Measurements from ENCODE around the gene PROX1. TPM values are rescaled to one million over a fixed set of nuclear protein-coding genes. Genes with fewer than 3 reads are reported as not detected.

Gene PROX1
- total RNA-seq, 1 donor from 2014 or later: 14.3 TPM

DNA sequence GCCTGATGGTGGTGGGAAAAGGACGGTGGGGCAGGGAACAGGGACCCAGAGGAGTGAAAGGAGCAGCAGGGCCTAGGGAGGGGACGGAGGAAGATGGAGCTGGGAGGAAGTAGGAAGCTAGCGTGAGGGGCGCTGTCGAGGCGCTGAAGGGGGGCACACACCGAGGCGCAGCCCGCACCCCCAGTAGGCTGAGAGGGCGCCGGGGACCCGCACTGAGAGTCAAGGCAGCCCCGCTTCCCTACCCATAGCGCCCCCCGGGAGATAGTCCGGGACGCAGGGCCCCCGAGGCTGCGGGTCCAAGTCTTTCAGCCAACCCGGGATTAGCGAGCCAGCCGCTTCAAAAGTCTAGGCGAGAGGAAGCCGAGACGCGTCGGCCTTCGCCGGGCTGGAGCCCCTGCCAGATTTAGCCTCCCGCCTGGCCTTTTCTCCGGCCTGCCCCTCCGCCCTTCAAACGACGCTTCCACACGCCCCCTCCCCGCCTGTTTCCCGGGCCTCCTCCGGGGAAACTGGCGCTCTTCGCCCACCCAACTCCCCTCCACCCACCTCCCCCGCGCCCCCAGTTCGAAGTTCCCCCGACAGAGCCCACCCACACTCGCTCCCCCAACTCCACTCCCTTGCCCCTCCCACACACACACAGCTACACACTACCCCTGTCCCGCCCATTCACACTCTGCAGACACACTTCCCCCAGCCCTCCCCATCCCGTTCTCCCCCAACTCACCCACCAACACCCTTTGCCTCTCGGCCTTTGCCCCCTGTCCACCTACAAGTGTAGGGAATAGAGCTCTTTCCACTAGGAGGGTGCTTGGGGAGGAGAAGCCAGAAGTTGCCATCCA, 7.8 kb upstream of the PROX1 start:
- peak overlapping the region; percentile 58 for H3K4me3 Mint-ChIP-seq
- peaks cover 68% of the 10 kb centered on the region for H3K4me1 Mint-ChIP-seq
- no peak overlapping the region for H3K27ac Mint-ChIP-seq (ENCODE audit: unreplicated experiment)
- TF ChIP-seq, protein P1, sequence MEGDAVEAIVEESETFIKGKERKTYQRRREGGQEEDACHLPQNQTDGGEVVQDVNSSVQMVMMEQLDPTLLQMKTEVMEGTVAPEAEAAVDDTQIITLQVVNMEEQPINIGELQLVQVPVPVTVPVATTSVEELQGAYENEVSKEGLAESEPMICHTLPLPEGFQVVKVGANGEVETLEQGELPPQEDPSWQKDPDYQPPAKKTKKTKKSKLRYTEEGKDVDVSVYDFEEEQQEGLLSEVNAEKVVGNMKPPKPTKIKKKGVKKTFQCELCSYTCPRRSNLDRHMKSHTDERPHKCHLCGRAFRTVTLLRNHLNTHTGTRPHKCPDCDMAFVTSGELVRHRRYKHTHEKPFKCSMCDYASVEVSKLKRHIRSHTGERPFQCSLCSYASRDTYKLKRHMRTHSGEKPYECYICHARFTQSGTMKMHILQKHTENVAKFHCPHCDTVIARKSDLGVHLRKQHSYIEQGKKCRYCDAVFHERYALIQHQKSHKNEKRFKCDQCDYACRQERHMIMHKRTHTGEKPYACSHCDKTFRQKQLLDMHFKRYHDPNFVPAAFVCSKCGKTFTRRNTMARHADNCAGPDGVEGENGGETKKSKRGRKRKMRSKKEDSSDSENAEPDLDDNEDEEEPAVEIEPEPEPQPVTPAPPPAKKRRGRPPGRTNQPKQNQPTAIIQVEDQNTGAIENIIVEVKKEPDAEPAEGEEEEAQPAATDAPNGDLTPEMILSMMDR (conservative IDR thresholded peaks at IDR 0.05): no peak
- H3K27me3 Mint-ChIP-seq (ENCODE audit: low read depth): peaks cover 58% of the 10 kb centered on the region
- no peaks in the 10 kb centered on the region for H3K36me3 Mint-ChIP-seq (ENCODE audit: low read depth)
- peak; percentile 22 for DNase-seq (ENCODE audit: low read depth, low spot score)
- no peaks in the 10 kb centered on the region for H3K9me3 Mint-ChIP-seq

DNA sequence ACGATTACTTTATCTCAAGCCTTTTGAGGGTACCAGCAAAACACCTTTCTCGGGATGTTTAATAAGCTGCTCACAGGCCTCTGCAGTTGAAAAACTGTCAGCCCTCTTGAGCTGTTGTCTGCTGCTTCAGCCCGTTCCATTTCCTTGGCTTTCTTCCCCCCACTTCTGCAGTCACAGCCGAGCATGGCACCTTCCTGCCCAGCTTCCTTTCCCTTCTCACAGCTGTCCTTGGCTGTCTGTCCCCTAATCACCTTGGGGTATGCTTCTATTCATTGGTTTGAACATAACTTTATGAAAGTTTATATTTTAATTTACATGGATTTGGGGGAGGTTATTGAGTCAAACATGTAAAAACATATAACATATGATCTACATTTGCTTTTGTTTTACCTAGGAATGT, 6.9 kb upstream of the PROX1 start:
- H3K27me3 Mint-ChIP-seq (ENCODE audit: low read depth): peaks cover 67% of the 10 kb centered on the region
- no peaks in the 10 kb centered on the region for H3K9me3 Mint-ChIP-seq
- H3K4me1 Mint-ChIP-seq: peaks cover 68% of the 10 kb centered on the region
- TF ChIP-seq, protein P1 (conservative IDR thresholded peaks at IDR 0.05): no peak
- no peak overlapping the region for H3K27ac Mint-ChIP-seq (ENCODE audit: unreplicated experiment)
- no peaks in the 10 kb centered on the region for H3K36me3 Mint-ChIP-seq (ENCODE audit: low read depth)
- peak overlapping the region; percentile 81 for H3K4me3 Mint-ChIP-seq
- DNase-seq (ENCODE audit: low read depth, low spot score): no peak

DNA sequence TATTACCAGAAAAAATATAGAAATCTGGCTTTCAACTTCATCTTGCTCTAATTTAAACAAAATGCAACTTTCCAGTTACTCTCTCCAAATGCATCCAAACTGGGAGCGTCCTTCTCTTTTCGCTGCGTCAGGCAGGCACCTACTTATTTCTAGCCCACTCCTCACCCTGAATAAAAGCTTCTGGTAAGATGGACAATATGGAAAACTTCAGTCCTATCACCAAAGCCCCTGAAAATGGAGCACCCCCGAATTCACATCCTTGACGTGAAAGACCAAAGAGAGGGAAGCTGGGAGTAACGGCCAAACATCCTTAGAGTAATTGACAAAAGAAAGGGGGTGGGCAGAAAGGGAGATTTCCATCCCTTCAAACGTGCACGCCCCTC, 5.5 kb upstream of the PROX1 start:
- TF ChIP-seq, protein P1 (conservative IDR thresholded peaks at IDR 0.05): no peak
- peaks cover 81% of the 10 kb centered on the region for H3K27me3 Mint-ChIP-seq (ENCODE audit: low read depth)
- no peaks in the 10 kb centered on the region for H3K9me3 Mint-ChIP-seq

DNA sequence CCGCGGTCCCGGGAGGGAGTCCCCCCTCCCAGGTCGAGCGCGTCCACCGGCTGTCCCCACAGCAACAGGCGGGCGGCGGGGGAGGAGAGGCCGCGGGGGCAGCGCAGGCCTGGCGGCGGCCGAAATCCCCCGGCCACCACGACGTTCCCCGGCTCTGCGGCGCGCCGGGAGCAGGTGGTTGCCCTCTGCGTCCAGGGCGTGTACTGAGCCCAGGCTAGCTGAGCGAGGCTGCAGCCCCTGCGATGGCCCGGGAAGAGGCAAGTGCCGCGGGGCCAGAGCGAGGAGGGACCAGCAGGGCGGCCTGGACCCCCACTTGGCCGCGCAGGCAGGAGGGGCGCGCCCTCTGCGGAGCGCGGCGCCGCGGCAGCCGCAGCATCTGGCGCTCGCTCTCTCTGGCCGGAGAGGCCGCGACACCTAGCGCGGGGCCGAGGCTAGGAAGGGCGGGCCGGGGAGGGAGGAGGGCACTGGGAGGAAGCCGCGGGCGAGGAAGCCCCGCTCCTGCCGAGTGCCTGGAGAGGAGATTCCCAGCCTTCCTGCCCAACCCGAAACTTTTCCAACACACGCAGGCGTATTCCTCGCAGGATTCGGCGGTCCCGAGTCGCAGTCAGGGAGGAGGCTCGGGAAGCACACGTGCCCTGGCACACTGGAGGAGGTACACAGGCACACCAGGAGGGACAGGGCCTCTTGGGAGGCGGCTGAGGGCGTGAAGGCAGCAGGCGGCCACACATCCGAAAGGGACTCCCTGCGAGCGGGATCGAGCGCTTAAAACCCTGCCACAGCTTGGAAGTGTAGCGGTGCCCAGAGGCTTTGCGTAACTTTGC, 4.9 kb upstream of the PROX1 start:
- peak; percentile 51 for DNase-seq (ENCODE audit: low read depth, low spot score)
- no peak overlapping the region for H3K27ac Mint-ChIP-seq (ENCODE audit: unreplicated experiment)
- H3K4me1 Mint-ChIP-seq: peaks cover 70% of the 10 kb centered on the region
- H3K9me3 Mint-ChIP-seq: no peaks in the 10 kb centered on the region
- peak overlapping the region; percentile 98 for H3K4me3 Mint-ChIP-seq
- TF ChIP-seq, protein P1 (conservative IDR thresholded peaks at IDR 0.05): peak; percentile 19
- H3K27me3 Mint-ChIP-seq (ENCODE audit: low read depth): peaks cover 85% of the 10 kb centered on the region
- no peaks in the 10 kb centered on the region for H3K36me3 Mint-ChIP-seq (ENCODE audit: low read depth)

More for the DNA sequence above, 5.5 kb upstream of the PROX1 start:
- peak overlapping the region; percentile 81 for H3K4me3 Mint-ChIP-seq
- no peaks in the 10 kb centered on the region for H3K36me3 Mint-ChIP-seq (ENCODE audit: low read depth)
- peaks cover 76% of the 10 kb centered on the region for H3K4me1 Mint-ChIP-seq
- H3K27ac Mint-ChIP-seq (ENCODE audit: unreplicated experiment): no peak overlapping the region
- DNase-seq (ENCODE audit: low read depth, low spot score): no peak

DNA sequence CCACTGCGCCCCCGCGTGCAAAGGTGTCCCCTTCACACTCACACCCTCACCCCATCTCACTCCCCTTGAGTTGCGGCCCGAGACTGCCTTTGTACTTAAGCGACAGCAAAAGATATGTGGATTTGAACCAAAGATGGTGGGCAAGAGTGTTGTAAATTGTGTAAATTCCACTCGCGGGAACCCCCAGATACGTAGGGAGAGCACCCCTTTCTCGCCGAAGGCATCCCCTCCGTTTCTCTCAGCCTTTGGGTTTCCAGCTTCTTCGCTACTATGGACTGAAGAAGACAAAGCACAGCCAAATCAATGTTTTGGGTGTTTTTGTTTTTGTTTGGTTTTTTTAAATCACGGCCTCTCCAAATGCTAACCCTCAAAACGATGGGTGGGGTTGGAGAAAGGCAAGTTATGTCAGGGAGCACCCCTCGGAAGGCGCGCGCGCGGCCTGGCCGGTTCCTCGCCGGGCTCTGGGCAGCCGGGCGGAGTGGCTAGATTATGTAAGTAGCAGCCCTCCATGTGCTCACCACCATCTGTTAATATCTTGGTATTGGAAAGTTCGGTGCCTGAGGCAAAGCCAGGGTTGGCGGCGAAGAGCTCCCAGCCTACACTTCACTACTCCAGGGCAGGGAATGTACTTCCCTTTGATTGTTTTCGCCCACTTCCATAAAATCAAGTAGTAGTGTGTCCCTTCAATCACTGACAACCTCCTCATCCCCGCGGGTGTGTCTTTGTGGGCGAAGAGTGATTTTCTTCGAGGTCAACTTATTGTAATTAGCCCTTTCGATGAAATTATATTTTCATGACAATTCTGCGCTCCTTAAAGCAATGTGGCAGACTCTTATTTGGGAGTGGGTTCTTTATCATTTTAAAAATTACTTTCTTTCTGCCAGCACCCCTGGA, 4.0 kb upstream of the PROX1 start:
- H3K27me3 Mint-ChIP-seq (ENCODE audit: low read depth): peaks cover 89% of the 10 kb centered on the region
- TF ChIP-seq, protein P1 (conservative IDR thresholded peaks at IDR 0.05): no peak
- H3K9me3 Mint-ChIP-seq: no peaks in the 10 kb centered on the region
- H3K4me3 Mint-ChIP-seq: peak overlapping the region; percentile 98
- peak; percentile 15 for DNase-seq (ENCODE audit: low read depth, low spot score)
- no peaks in the 10 kb centered on the region for H3K36me3 Mint-ChIP-seq (ENCODE audit: low read depth)
- H3K27ac Mint-ChIP-seq (ENCODE audit: unreplicated experiment): no peak overlapping the region
- H3K4me1 Mint-ChIP-seq: peaks cover 67% of the 10 kb centered on the region
